ENCODE results near the gene HHAT. TPM values are rescaled to one million over a fixed set of nuclear protein-coding genes. Genes with fewer than 3 reads are reported as not detected.

The HHAT gene
- polyA plus RNA-seq, 2 of the 4 experiments (the other 2 are of a cell fraction) = 3.8 to 4.5 TPM

GRCh38 chr1:210551899-210552298 lies 223.2 kb downstream of the HHAT start:
- Histone ChIP-seq H3K4me2 (no peak overlapping the region), H3K9me3 (no peaks in the 10 kb centered on the region), H3K27ac (no peak overlapping the region), H3K4me1 (no peaks in the 10 kb centered on the region), H3K4me3 (no peak overlapping the region)
- no peak for ATAC-seq
- no peak for TF ChIP-seq RAD21 (conservative IDR thresholded peaks at IDR 0.05 in 1 of 2, IDR thresholded peaks at IDR 0.05 in 1 of 2)
- no peak for TF ChIP-seq HOXA7 (CRISPR knock-in tag; IDR thresholded peaks at IDR 0.05)
- no peak for TF ChIP-seq GATA3 (IDR thresholded peaks at IDR 0.05; ENCODE audit: borderline replicate concordance)
- WGBS (ENCODE audit: missing lambda C conversion rate) = 85% methylated on average over 5 of the region's 5 CpGs
- ChIA-PET POLR2A (no interaction called here), CTCF (interaction anchor here (0.7 to 1.5 kb wide), 5 partner anchors 11 to 582 kb away, joined by 3 to 4 read pairs (median 3); partner anchors contain the start of gene KCNH1)
- DNase-seq (ENCODE audit: low read depth in 1 of 2, low spot score in 1 of 2) = no peak
- FAIRE-seq = no peak

- no peak overlapping the region for H3K4me2 ChIP-seq
- no peaks in the 10 kb centered on the region for H3K9me3 ChIP-seq
- no peak for TF ChIP-seq PHF8 (IDR thresholded peaks at IDR 0.05; ENCODE audit: borderline replicate concordance, low read depth)
- no peak for TF ChIP-seq POLR2AphosphoS2 (conservative IDR thresholded peaks at IDR 0.05; ENCODE audit: low read length)
- no peak for TF ChIP-seq HOXB13 (CRISPR knock-in tag; IDR thresholded peaks at IDR 0.05; ENCODE audit: low read depth)
- TF ChIP-seq MAZ (IDR thresholded peaks at IDR 0.05; ENCODE audit: borderline replicate concordance, low read depth, low read length) = no peak
- no peak for TF ChIP-seq MAX (IDR thresholded peaks at IDR 0.05)
- TF ChIP-seq CBX8 (IDR thresholded peaks at IDR 0.05) = no peak
- no peak for TF ChIP-seq EHMT2 (IDR thresholded peaks at IDR 0.05; ENCODE audit: low read depth)
- TF ChIP-seq NFE2L2 (conservative IDR thresholded peaks at IDR 0.05; ENCODE audit: low read length) = no peak
- TF ChIP-seq HDAC2 (IDR thresholded peaks at IDR 0.05) = no peak
- no peak for TF ChIP-seq JUN (IDR thresholded peaks at IDR 0.05)
- no peak for TF ChIP-seq HOXA7 (CRISPR knock-in tag; IDR thresholded peaks at IDR 0.05)
- TF ChIP-seq CEBPB (IDR thresholded peaks at IDR 0.05) = no peak
- TF ChIP-seq ESRRA (IDR thresholded peaks at IDR 0.05; ENCODE audit: borderline replicate concordance, low read length) = no peak
- no peak for TF ChIP-seq MAFK (IDR thresholded peaks at IDR 0.05; ENCODE audit: partially characterized antibody)
- no peak for TF ChIP-seq EHF (CRISPR knock-in tag; IDR thresholded peaks at IDR 0.05)
- FAIRE-seq (no peak), DNase-seq (ENCODE audit: low read depth in 1 of 2, low spot score in 1 of 2) (no peak), ATAC-seq (no peak)
- H3K27ac ChIP-seq = no peak overlapping the region
- no peak overlapping the region for H3K4me3 ChIP-seq
- ChIA-PET POLR2A (no interaction called here), CTCF (interaction anchor here (1.2 kb wide), 1 partner anchor 580 kb away, joined by 5 read pairs; the partner anchor contains the start of gene KCNH1)
- WGBS (ENCODE audit: missing lambda C conversion rate) = 30% methylated on average over 5 of the region's 5 CpGs
- H3K4me1 ChIP-seq = no peaks in the 10 kb centered on the region
Measured at GRCh38 chr1:210553711-210554110, 225.0 kb downstream of the HHAT start.

- H3K27ac ChIP-seq = no peak overlapping the region
- no peak for TF ChIP-seq BHLHE40 (IDR thresholded peaks at IDR 0.05; ENCODE audit: low read depth, low read length)
- no peak for TF ChIP-seq CHD2 (IDR thresholded peaks at IDR 0.05; ENCODE audit: low read length, partially characterized antibody)
- TF ChIP-seq KDM5A (IDR thresholded peaks at IDR 0.05) = no peak
- TF ChIP-seq RNF2 (IDR thresholded peaks at IDR 0.05; ENCODE audit: borderline replicate concordance, low read depth) = no peak
- no peak for TF ChIP-seq GATA3 (IDR thresholded peaks at IDR 0.05; ENCODE audit: borderline replicate concordance)
- no peak for TF ChIP-seq RAD21 (conservative IDR thresholded peaks at IDR 0.05 in 1 of 2, IDR thresholded peaks at IDR 0.05 in 1 of 2)
- TF ChIP-seq MAFK (IDR thresholded peaks at IDR 0.05; ENCODE audit: partially characterized antibody) = no peak
- FAIRE-seq (no peak), ATAC-seq (no peak), DNase-seq (ENCODE audit: low read depth in 1 of 2, low spot score in 1 of 2) (no peak)
- POLR2A ChIA-PET = no interaction called here
- no peak overlapping the region for H3K4me3 ChIP-seq
- H3K4me1 ChIP-seq = no peaks in the 10 kb centered on the region
- no peak overlapping the region for H3K4me2 ChIP-seq
- 81% methylated on average over 5 of the region's 5 CpGs for WGBS (ENCODE audit: missing lambda C conversion rate)
- no peaks in the 10 kb centered on the region for H3K9me3 ChIP-seq
- CTCF ChIA-PET = interaction anchor here (0.5 to 1.2 kb wide), 2 partner anchors 17 to 580 kb away, joined by 4 to 5 read pairs; partner anchors contain the start of gene KCNH1
Measured at GRCh38 chr1:210554382-210554781, 225.7 kb downstream of the HHAT start.

GRCh38 chr1:210556475-210556874 lies 227.8 kb downstream of the HHAT start:
- H3K4me3 ChIP-seq = no peak overlapping the region
- ChIA-PET POLR2A (no interaction called here), CTCF (interaction anchor here (0.8 to 1.0 kb wide), 2 partner anchors 12 to 16 kb away, joined by 3 read pairs; no protein-coding TSS in a partner anchor)
- no peak for ATAC-seq
- no peak for DNase-seq (ENCODE audit: low read depth in 1 of 2, low spot score in 1 of 2)
- no peak for FAIRE-seq
- no peaks in the 10 kb centered on the region for H3K4me1 ChIP-seq
- WGBS (ENCODE audit: missing lambda C conversion rate) = 87% methylated on average over 1 of the region's 1 CpG
- no peak overlapping the region for H3K27ac ChIP-seq
- no peak overlapping the region for H3K4me2 ChIP-seq
- TF ChIP-seq RARB (CRISPR knock-in tag; IDR thresholded peaks at IDR 0.05) = no peak
- no peak for TF ChIP-seq POLR2AphosphoS2 (conservative IDR thresholded peaks at IDR 0.05; ENCODE audit: low read length)
- no peak for TF ChIP-seq CBX8 (IDR thresholded peaks at IDR 0.05)
- TF ChIP-seq ZSCAN20 (CRISPR knock-in tag; IDR thresholded peaks at IDR 0.05) = no peak
- no peak for TF ChIP-seq CHD2 (IDR thresholded peaks at IDR 0.05; ENCODE audit: low read length, partially characterized antibody)
- TF ChIP-seq ELK1 (IDR thresholded peaks at IDR 0.05; ENCODE audit: low read depth, low read length) = no peak
- TF ChIP-seq TFCP2L1 (CRISPR knock-in tag; IDR thresholded peaks at IDR 0.05) = no peak
- no peak for TF ChIP-seq RFX5 (IDR thresholded peaks at IDR 0.05)
- TF ChIP-seq CBX2 (IDR thresholded peaks at IDR 0.05; ENCODE audit: borderline replicate concordance, low read depth) = no peak
- TF ChIP-seq MYC (IDR thresholded peaks at IDR 0.05; ENCODE audit: borderline replicate concordance, low read length) = no peak
- TF ChIP-seq JUN (IDR thresholded peaks at IDR 0.05) = no peak
- TF ChIP-seq RNF2 (IDR thresholded peaks at IDR 0.05; ENCODE audit: borderline replicate concordance, low read depth) = no peak
- H3K9me3 ChIP-seq = no peaks in the 10 kb centered on the region
